Spleen (tissue), 11 donors: Measurements from ENCODE around the gene PALLD. TPM values are rescaled to one million over a fixed set of nuclear protein-coding genes. Genes with fewer than 3 reads are reported as not detected.

ENCODE experiments used
- DNase-seq: peaks from one replicate; pipeline ENCODE4 v3.0.0-alpha.2; 2020
- H3K27ac ChIP-seq, 8 donors: fragments of 200-600 bp; sonication (generic) in 7 of 8; 1 replicate in 4 of 8; 2 replicates in 4 of 8; pipeline versions ENCODE4 v1.5.0 to v1.8.0; 2016 to 2021; ENCODE audit warnings: inconsistent platforms in 4 of 8, mild to moderate bottlenecking in 4 of 8, moderate library complexity in 1 of 8
- H3K27me3 ChIP-seq, 7 donors: fragments of 200-600 bp; sonication (generic) in 6 of 7; replicated peaks in 1 of 7; 1 replicate in 4 of 7; 2 replicates in 3 of 7; pipeline versions ENCODE4 v1.5.0 to v1.8.0; 2016 to 2021; ENCODE audit warnings: inconsistent platforms in 3 of 7, mild to moderate bottlenecking in 1 of 7
- H3K36me3 ChIP-seq, 6 donors: fragments of 200-600 bp; sonication (generic) in 5 of 6; 1 replicate in 4 of 6; 2 replicates in 2 of 6; pipeline versions ENCODE4 v1.5.0 to v1.8.0; 2016 to 2021; ENCODE audit warnings: inconsistent platforms in 2 of 6
- H3K4me1 ChIP-seq, 6 donors: fragments of 200-600 bp; sonication (generic) in 5 of 6; 1 replicate in 3 of 6; 2 replicates in 3 of 6; pipeline versions ENCODE4 v1.5.0 to v1.8.0; 2016 to 2021; ENCODE audit warnings: inconsistent platforms in 3 of 6
- H3K4me3 ChIP-seq, 8 donors: fragments of 200-600 bp; sonication (generic) in 7 of 8; 1 replicate in 4 of 8; 2 replicates in 4 of 8; pipeline versions ENCODE4 v1.5.0 to v1.8.0; 2016 to 2021; ENCODE audit warnings: inconsistent platforms in 4 of 8, mild to moderate bottlenecking in 4 of 8, moderate library complexity in 2 of 8
- H3K9me3 ChIP-seq, 8 donors: fragments of 200-600 bp; sonication (generic) in 7 of 8; 1 replicate in 4 of 8; 2 replicates in 4 of 8; pipeline versions ENCODE4 v1.5.0 to v1.8.0; 2016 to 2021; ENCODE audit warnings: inconsistent platforms in 4 of 8
- POLR2A ChIP-seq, 3 donors: fragments of 450-650 bp; IDR thresholded peaks; one replicate each; pipeline ENCODE4 v1.5.1; 2017; ENCODE audit warnings: antibody characterized with exemption in 3 of 3, mild to moderate bottlenecking in 1 of 3
- POLR2AphosphoS5 ChIP-seq, 3 donors: sonication (generic); formaldehyde crosslinking; IDR thresholded peaks; one replicate each; pipeline ENCODE4 v1.5.1; 2017; ENCODE audit warnings: antibody characterized with exemption in 3 of 3
- WGBS, 5 donors: extraction: QIAGEN DNeasy Blood & Tissue Kit in 3 of 5; methylation state at CpG; one replicate each; pipeline versions ENCODE4 v1.1.5 to v1.1.7; 2013 to 2018; 5-methylcytosine and 5-hydroxymethylcytosine counted together
- intact Hi-C: fragments of 100-400 bp; cut with DNase I; formaldehyde crosslinking; loops from one replicate; pipeline ENCODE4 v1.15.0; 2023; ENCODE audit warnings: low total_unique reads
- polyA plus RNA-seq, 3 donors: library from polyadenylated mRNA; stranded (reverse); fragments of 200-250 nt; gene quantifications; one replicate each; pipeline ENCODE4 v1.2.1, GENCODE V29; 2013
- total RNA-seq, 7 donors: library from RNA; depleted of rRNA in 3 of 7; stranded (reverse); fragments of >200 nt in 3 of 7; fragmentation: NEBNext Ultra II Directional in 4 of 7; extraction: Animal tissue kit (Norgen Biotek cat#: 25700) in 4 of 7; gene quantifications; one replicate each; pipeline versions ENCODE4 v1.1.0 to v1.2.1, GENCODE V29; 2016 to 2021
- TF ChIP-seq, protein P1 (sequence below), 11 experiments: fragments of 200-600 bp in 7 of 11; fragments of 450-650 bp in 4 of 11; sonication (generic) in 4 of 11; IDR thresholded peaks in 8 of 11; conservative IDR thresholded peaks in 3 of 11; 1 replicate in 7 of 11; 2 replicates in 4 of 11; pipeline versions ENCODE4 v1.4.0 to v1.8.0; 2016 to 2021; ENCODE audit warnings: antibody characterized with exemption in 11 of 11, inconsistent platforms in 4 of 11, mild to moderate bottlenecking in 1 of 11
- donor health status: healthy with polysubstance abuse.
- donor health status: DM: no; HTN: no; CAD: no; lungs with moderate emphysema.
- donor health status: DM: no; HTN: no; CAD: no.
- donor health status: Bipolar disorder and iron deficiency.
- donor health status: healthy.
- donor health status: DM: no; HTN: no; CAD: no.
- donor health status: DM: yes; HTN: yes; CAD: no.

PALLD gene
- total and polyA plus RNA-seq, 10 donors = 24.3 to 228 (median 142) TPM

DNA sequence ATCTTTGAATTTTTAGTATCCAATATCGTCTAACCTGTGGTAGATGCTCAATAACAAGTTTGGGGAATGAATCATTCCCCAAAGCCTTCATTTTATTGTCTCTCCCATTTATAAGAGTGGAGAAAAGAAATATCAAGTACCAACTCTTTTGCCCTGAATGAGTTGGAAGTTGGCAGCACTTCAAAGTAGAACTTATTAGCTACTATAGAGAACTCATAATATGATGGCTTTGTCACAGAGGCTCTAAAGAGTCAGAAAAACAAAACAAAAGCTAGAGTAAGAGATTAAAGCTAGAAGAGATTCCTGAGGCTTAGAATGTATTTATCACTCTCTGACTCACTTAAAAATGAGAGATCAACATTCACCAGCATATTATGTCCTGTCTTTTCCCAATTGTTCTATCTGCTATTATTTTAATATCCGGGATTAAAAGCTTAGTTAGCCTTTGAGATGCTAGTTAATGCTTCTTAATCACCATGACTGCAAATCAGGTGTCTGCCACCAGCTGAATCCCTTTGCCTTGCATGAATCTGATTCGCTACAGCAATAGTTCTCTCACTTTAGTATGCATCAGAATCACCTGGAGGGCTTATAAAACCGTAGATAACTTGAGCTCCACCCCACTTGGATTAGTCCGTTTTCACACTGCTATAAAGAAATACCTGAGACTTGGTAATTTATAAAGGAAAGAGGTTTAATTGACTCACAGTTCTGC lies 77.9 kb downstream of the PALLD start:
- TF ChIP-seq POLR2A (IDR thresholded peaks at IDR 0.05) = no peak
- H3K4me1 ChIP-seq = no peaks in the 10 kb centered on the region
- no peaks in the 10 kb centered on the region for H3K36me3 ChIP-seq
- H3K4me3 ChIP-seq = no peak overlapping the region
- DNase-seq = no peak
- H3K27me3 ChIP-seq = no peaks in the 10 kb centered on the region
- H3K27ac ChIP-seq = no peak overlapping the region
- 82 to 88% (median 84%) methylated on average over 5 of the region's 5 CpGs for WGBS, 5 donors
- intact Hi-C loops = no loop called here
- H3K9me3 ChIP-seq = no peaks in the 10 kb centered on the region

DNA sequence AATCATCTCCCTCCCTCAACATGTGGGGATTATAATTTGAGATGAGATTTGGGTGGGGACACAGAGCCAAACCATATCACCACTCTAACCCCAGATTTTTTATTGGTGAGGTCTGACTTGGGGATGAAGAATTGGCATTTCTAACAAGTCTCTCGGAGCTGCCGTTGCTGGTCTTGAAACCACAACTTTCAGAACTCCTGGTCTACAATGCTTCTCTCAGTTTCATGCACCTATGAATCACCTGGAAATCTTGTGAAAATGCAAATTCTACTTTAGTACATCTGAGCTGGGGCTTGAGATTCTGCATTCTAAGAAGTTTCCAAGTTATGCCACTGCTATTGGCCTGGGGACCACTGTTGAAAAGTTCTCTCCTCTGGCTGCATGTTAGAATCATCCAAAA lies 78.6 kb downstream of the PALLD start:
- DNase-seq = no peak
- no peak for TF ChIP-seq POLR2A (IDR thresholded peaks at IDR 0.05)
- TF ChIP-seq, protein P1, sequence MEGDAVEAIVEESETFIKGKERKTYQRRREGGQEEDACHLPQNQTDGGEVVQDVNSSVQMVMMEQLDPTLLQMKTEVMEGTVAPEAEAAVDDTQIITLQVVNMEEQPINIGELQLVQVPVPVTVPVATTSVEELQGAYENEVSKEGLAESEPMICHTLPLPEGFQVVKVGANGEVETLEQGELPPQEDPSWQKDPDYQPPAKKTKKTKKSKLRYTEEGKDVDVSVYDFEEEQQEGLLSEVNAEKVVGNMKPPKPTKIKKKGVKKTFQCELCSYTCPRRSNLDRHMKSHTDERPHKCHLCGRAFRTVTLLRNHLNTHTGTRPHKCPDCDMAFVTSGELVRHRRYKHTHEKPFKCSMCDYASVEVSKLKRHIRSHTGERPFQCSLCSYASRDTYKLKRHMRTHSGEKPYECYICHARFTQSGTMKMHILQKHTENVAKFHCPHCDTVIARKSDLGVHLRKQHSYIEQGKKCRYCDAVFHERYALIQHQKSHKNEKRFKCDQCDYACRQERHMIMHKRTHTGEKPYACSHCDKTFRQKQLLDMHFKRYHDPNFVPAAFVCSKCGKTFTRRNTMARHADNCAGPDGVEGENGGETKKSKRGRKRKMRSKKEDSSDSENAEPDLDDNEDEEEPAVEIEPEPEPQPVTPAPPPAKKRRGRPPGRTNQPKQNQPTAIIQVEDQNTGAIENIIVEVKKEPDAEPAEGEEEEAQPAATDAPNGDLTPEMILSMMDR (IDR thresholded peaks at IDR 0.05 in 8 of 11, conservative IDR thresholded peaks at IDR 0.05 in 3 of 11) = no peak
- no peak for TF ChIP-seq POLR2AphosphoS5 (IDR thresholded peaks at IDR 0.05)
- Histone ChIP-seq H3K27me3 (no peaks in the 10 kb centered on the region), H3K9me3 (peaks cover 0 to under 1% (median 0%) of the 10 kb centered on the region in 8 donors), H3K4me1 (no peaks in the 10 kb centered on the region), H3K36me3 (no peaks in the 10 kb centered on the region), H3K4me3 (no peak overlapping the region), H3K27ac (no peak overlapping the region)
- 83 to 95% (median 89%) methylated on average over 2 of the region's 2 CpGs for WGBS, 5 donors
- intact Hi-C loops = no loop called here

DNA sequence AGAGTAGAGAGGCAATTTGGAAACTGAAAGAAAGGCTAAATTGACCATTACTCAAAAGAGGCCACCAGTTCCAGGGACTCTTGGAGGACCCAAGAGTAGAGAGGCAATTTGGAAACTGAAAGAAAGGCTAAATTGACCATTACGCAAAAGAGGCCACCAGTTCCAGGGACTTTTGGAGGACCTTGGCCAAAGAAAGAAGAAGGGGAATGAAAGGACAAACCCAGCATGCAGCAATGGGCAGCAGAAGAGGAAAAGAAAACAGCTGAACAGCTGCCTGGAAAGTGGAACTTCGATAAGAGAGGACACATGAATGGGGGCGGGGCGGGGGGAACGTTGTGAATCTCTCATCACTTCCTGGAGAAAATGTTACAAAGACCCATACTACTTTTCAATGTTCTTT lies 80.8 kb downstream of the PALLD start:
- no peak for DNase-seq
- Histone ChIP-seq H3K36me3 (no peaks in the 10 kb centered on the region), H3K4me1 (no peaks in the 10 kb centered on the region), H3K27ac (peak overlapping the region in 5 of 8 donors; percentile 16 to 60 (median 19)), H3K27me3 (no peaks in the 10 kb centered on the region), H3K4me3 (no peak overlapping the region), H3K9me3 (peaks cover 0 to 11% (median 0%) of the 10 kb centered on the region in 8 donors)
- TF ChIP-seq, protein P1 (IDR thresholded peaks at IDR 0.05 in 8 of 11, conservative IDR thresholded peaks at IDR 0.05 in 3 of 11) = no peak
- TF ChIP-seq POLR2A (IDR thresholded peaks at IDR 0.05) (no peak), POLR2AphosphoS5 (IDR thresholded peaks at IDR 0.05) (no peak)
- 51 to 73% (median 72%) methylated on average over 5 of the region's 5 CpGs for WGBS, 5 donors
- intact Hi-C loops = no loop called here

DNA sequence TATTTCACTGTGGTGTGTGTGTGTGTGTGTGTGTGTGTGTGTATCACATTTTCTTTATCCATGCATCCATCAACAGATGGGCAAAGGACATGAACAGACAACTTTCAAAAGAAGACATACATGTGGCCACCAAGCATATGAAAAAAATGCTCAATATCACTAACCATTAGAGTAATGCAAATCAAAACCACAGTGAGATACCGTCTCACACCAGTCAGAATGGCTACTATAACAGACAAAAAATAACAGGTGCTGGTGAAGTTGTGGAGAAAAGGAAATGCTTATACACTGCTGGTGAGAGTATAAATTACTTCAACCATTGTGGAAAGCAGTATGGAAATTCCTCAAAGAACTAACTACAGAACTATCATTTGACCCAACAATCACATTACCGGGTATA lies 83.4 kb downstream of the PALLD start:
- intact Hi-C loops = no loop called here
- WGBS, 5 donors = 90 to 96% (median 91%) methylated on average over 2 of the region's 2 CpGs

More for the DNA sequence above, 83.4 kb downstream of the PALLD start:
- no peak overlapping the region for H3K27ac ChIP-seq
- no peak for DNase-seq
- H3K4me1 ChIP-seq = no peaks in the 10 kb centered on the region
- no peaks in the 10 kb centered on the region for H3K27me3 ChIP-seq
- no peak overlapping the region for H3K4me3 ChIP-seq
- no peaks in the 10 kb centered on the region for H3K36me3 ChIP-seq
- peaks cover 0 to 11% (median 0%) of the 10 kb centered on the region in 8 donors for H3K9me3 ChIP-seq
- TF ChIP-seq, protein P1 (IDR thresholded peaks at IDR 0.05 in 8 of 11, conservative IDR thresholded peaks at IDR 0.05 in 3 of 11) = no peak
- TF ChIP-seq POLR2AphosphoS5 (IDR thresholded peaks at IDR 0.05) = no peak
- TF ChIP-seq POLR2A (IDR thresholded peaks at IDR 0.05) = no peak
